MCF 10A (cell line): Measurements from ENCODE around the gene KANK2. TPM values are rescaled to one million over a fixed set of nuclear protein-coding genes. Genes with fewer than 3 reads are reported as not detected.

ENCODE experiments used
- BruUV-seq: library from RNA; stranded (reverse); fragments of 400-500 nt; replicated peaks from 2 replicates; lab custom pipeline; 2021; lab: Mats Ljungman, UMichigan
- CTCF ChIA-PET: fragments of 300-600 bp; sonication (Branson Sonifier 250); formaldehyde crosslinking; extraction: SDS; loops from one replicate; lab custom pipeline; 2021; ENCODE audit warnings: antibody characterized with exemption, inconsistent platforms; lab: Yijun Ruan, JAX
- POLR2A ChIA-PET: fragments of 300-600, 350-650 bp; sonication (Branson Sonifier 250); formaldehyde crosslinking; extraction: SDS; loops from one replicate; lab custom pipeline; 2020; ENCODE audit warnings: antibody characterized with exemption, inconsistent platforms; lab: Yijun Ruan, JAX
- DNase-seq: peaks from one replicate; pipeline ENCODE4 v3.0.0-alpha.2; 2018; ENCODE audit not compliant: unreplicated experiment
- H3K27ac Mint-ChIP-seq: one replicate; pipeline ENCODE4 v1.8.0; 2022; ENCODE audit warnings: mild to moderate bottlenecking, low read depth, mixed read lengths; ENCODE audit not compliant: unreplicated experiment
- H3K27me3 Mint-ChIP-seq: one replicate; pipeline ENCODE4 v1.8.0; 2022; ENCODE audit warnings: mixed read lengths; ENCODE audit not compliant: insufficient read depth, unreplicated experiment
- H3K36me3 Mint-ChIP-seq: one replicate; pipeline ENCODE4 v1.8.0; 2022; ENCODE audit warnings: mild to moderate bottlenecking, moderate library complexity, mixed read lengths; ENCODE audit not compliant: insufficient read depth, unreplicated experiment
- H3K4me1 Mint-ChIP-seq: one replicate; pipeline ENCODE4 v1.8.0; 2022; ENCODE audit warnings: mixed read lengths; ENCODE audit not compliant: insufficient read depth, unreplicated experiment
- H3K4me3 Mint-ChIP-seq: one replicate; pipeline ENCODE4 v1.8.0; 2022; ENCODE audit warnings: mild to moderate bottlenecking, moderate library complexity, mixed read lengths; ENCODE audit not compliant: unreplicated experiment
- H3K9me3 Mint-ChIP-seq: one replicate; pipeline ENCODE4 v1.8.0; 2022; ENCODE audit warnings: mixed read lengths; ENCODE audit not compliant: unreplicated experiment
- intact Hi-C: fragments of 100-400 bp; cut with micrococcal nuclease; formaldehyde crosslinking; loops from 2 replicates; pipeline ENCODE4 v1.14.1; 2022
- total RNA-seq: library from RNA; stranded (reverse); gene quantifications from 2 replicates; pipeline ENCODE4 v1.2.3, GENCODE V29; 2022
- TF ChIP-seq, protein P1 (sequence below): fragments of 200-600 bp; IDR thresholded peaks from one replicate; pipeline ENCODE4 v1.8.0; 2022; ENCODE audit warnings: antibody characterized with exemption, mild to moderate bottlenecking; ENCODE audit not compliant: unreplicated experiment

KANK2 gene
- total RNA-seq, 1 experiment from 2014 or later, result 29.2 TPM

DNA sequence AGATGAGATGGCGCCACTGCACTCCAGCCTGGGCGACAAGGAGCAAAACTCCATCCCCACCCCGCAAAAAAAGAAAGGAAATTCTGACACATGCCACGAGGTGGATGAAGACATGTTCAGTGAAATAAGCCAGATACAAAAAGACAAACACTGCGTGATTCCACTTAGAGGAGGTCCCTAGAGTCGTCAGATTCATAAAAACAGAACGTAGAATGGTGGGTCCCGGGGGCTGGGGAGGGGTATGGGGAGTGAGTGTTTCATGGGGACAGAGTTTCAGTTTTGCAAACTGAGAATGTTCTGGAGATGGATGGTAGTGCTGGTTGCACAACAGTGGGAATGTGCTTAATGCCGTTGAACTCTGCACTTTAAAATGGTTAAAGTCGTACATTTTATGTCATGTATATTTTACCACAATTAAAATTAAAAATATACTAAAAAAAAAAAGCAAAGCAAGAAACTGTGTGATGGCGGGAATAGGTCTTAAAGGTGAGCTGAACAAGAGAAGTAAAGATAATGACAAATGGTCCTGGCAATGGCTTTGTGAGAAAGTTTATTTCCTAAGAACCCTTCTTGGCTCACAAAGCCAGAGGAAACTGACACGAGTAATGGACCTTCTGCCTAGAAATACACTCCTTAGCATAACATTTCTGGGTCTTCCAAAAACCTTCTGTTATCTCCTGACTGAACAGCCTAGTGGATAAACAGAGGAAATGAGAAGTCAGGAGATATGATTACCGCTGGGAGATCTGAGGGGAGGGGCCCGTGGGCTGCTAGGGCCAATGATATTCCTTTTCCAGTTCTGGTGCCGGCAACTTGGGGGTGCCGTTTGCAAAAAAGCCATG lies 37.5 kb downstream of the KANK2 start:
- H3K27ac Mint-ChIP-seq, result no peak overlapping the region
- H3K4me1 Mint-ChIP-seq, result peaks cover 6% of the 10 kb centered on the region
- POLR2A ChIA-PET, result no interaction called here
- DNase-seq, result no peak
- no peaks in the 10 kb centered on the region for H3K9me3 Mint-ChIP-seq
- intact Hi-C loops, result no loop called here
- H3K4me3 Mint-ChIP-seq, result no peak overlapping the region
- TF ChIP-seq, protein P1, sequence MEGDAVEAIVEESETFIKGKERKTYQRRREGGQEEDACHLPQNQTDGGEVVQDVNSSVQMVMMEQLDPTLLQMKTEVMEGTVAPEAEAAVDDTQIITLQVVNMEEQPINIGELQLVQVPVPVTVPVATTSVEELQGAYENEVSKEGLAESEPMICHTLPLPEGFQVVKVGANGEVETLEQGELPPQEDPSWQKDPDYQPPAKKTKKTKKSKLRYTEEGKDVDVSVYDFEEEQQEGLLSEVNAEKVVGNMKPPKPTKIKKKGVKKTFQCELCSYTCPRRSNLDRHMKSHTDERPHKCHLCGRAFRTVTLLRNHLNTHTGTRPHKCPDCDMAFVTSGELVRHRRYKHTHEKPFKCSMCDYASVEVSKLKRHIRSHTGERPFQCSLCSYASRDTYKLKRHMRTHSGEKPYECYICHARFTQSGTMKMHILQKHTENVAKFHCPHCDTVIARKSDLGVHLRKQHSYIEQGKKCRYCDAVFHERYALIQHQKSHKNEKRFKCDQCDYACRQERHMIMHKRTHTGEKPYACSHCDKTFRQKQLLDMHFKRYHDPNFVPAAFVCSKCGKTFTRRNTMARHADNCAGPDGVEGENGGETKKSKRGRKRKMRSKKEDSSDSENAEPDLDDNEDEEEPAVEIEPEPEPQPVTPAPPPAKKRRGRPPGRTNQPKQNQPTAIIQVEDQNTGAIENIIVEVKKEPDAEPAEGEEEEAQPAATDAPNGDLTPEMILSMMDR, result no peak
- no TSS peak for BruUV-seq
- no peaks in the 10 kb centered on the region for H3K27me3 Mint-ChIP-seq
- CTCF ChIA-PET, result interaction anchor here (0.6 to 0.7 kb wide), 2 partner anchors 20 to 60 kb away, joined by 3 to 5 read pairs; no protein-coding TSS in a partner anchor
- peaks cover 16% of the 10 kb centered on the region for H3K36me3 Mint-ChIP-seq

DNA sequence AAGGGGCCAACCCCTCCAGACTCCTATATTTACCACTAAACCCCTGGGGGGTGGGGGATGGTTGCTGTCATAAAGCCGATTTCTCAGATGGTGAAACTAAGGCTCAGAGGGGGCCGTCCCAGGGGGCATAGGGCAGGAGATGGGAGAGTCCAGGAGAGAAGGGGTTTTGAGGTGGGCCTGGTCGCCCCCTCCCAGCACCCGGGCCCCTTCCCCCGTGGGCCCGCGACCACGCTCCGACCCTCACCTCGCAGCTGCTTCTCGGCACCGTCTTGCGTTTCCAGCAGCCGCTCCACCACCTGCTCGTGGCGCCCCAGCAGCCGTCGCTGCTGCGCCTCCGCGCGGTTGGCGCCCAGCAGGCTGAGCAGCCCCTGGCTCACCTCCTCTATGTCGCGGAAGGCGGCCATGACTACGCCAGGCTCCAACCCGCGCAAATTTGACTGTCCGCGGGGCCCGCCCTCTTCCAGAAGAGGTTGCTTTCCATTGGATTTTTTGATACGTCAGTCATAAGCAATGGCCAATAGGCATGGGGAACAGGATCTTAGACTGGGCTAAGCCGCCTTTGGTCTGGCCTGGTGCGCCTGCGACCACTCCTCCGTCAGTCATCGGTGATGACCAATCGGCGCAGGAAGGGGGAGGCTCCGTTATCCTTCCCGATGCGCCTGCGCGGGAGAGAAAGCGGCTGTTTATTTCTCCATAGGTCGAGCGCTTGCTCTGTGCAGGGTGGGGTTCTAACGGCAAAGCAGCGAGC lies 41.8 kb downstream of the KANK2 start, which contains the start of gene SPC24:
Gene SPC24 (minus strand): TSS at position 410 of the 748 bp plus-strand sequence. CDS start 6 bp downstream, at position 404.
- POLR2A ChIA-PET, result interaction anchor here (0.8 to 4.9 kb wide), 9 partner anchors 12 to 183 kb away, joined by 3 to 35 read pairs (median 7); no protein-coding TSS in a partner anchor
- Mint-ChIP-seq H3K4me1 (peaks cover 22% of the 10 kb centered on the region), H3K9me3 (no peaks in the 10 kb centered on the region), H3K36me3 (peaks cover 9% of the 10 kb centered on the region), H3K27me3 (no peaks in the 10 kb centered on the region), H3K27ac (peak within 1 kb of the TSS; percentile 44), H3K4me3 (peak within 1 kb of the TSS; percentile 77)
- BruUV-seq, result TSS peak; percentile 25
- DNase-seq, result peak; percentile 99
- CTCF ChIA-PET, result interaction anchor here (0.6 to 2.0 kb wide), 10 partner anchors 8 to 214 kb away, joined by 3 to 8 read pairs (median 4); no protein-coding TSS in a partner anchor
- intact Hi-C loops, result no loop called here
- TF ChIP-seq, protein P1, result no peak

DNA sequence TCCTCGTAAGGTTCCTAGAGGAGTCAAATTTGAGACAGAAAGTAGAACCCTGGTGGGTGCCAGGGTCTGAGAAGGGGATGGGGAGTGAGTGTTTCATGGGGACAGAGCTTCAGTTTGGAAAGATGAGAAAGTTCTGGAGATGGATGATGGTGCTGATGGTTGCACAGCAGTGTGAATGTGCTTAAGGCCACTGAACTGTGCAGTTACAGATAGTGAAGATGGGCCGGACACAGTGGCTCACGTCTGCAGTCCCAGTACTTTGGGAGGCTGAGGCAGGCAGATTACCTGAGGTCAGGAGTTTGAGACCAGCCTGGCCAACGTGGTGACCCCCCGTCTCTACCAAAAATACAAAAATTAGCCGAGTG lies 42.7 kb downstream of the KANK2 start:
- CTCF ChIA-PET, result interaction anchor here (0.6 to 2.0 kb wide), 7 partner anchors 15 to 213 kb away, joined by 3 to 8 read pairs (median 5); no protein-coding TSS in a partner anchor
- POLR2A ChIA-PET, result interaction anchor here (1.6 to 4.9 kb wide), 6 partner anchors 12 to 59 kb away, joined by 7 to 35 read pairs (median 12); no protein-coding TSS in a partner anchor
- DNase-seq, result no peak
- BruUV-seq, result no TSS peak
- peak overlapping the region; percentile 44 for H3K27ac Mint-ChIP-seq
- peaks cover 9% of the 10 kb centered on the region for H3K36me3 Mint-ChIP-seq
- H3K9me3 Mint-ChIP-seq, result no peaks in the 10 kb centered on the region
- H3K4me1 Mint-ChIP-seq, result peaks cover 22% of the 10 kb centered on the region
- no peaks in the 10 kb centered on the region for H3K27me3 Mint-ChIP-seq
- intact Hi-C loops, result no loop called here
- H3K4me3 Mint-ChIP-seq, result peak overlapping the region; percentile 77
- TF ChIP-seq, protein P1, result no peak
